A673 (cell line): ENCODE measurements around the gene PER2. TPM values are rescaled to one million over a fixed set of nuclear protein-coding genes. Genes with fewer than 3 reads are reported as not detected.
A peak's percentile ranks its signal among the peaks of the same experiment; 100 is the strongest.

Experiments used
- BruUV-seq: library from RNA; stranded (reverse); fragments of 400-500 nt; replicated peaks from 2 replicates; lab custom pipeline; 2021; lab: Mats Ljungman, UMichigan
- CTCF ChIA-PET: fragments of 300-600 bp; sonication (Branson Sonifier 250); formaldehyde crosslinking; loops from one replicate; lab custom pipeline; 2022; ENCODE audit warnings: antibody characterized with exemption; lab: Charles Lee
- POLR2A ChIA-PET: fragments of 300-600 bp; sonication (Branson Sonifier 250); formaldehyde crosslinking; loops from one replicate; lab custom pipeline; 2022; ENCODE audit warnings: antibody characterized with exemption; ENCODE audit not compliant: low non-redundant PET; lab: Charles Lee
- DNase-seq: peaks from one replicate; pipeline ENCODE4 v3.0.0-alpha.2; 2015; ENCODE audit warnings: low spot score
- H3K27ac ChIP-seq: fragments of 200-600 bp; sonication (generic); 2 replicates; pipeline ENCODE4 v1.5.1; 2016; ENCODE audit warnings: mixed run types, low read depth, mild to moderate bottlenecking, mixed read lengths, antibody characterized with exemption, low read length; ENCODE audit not compliant: poor library complexity, severe bottlenecking
- H3K27me3 ChIP-seq: fragments of 200-600 bp; sonication (generic); replicated peaks from 2 replicates; pipeline ENCODE4 v1.6.1; 2017; ENCODE audit warnings: mixed run types, low read depth, mild to moderate bottlenecking, mixed read lengths, antibody characterized with exemption, low read length; ENCODE audit not compliant: insufficient read depth, poor library complexity
- H3K36me3 ChIP-seq: fragments of 200-600 bp; sonication (generic); 2 replicates; pipeline ENCODE4 v1.6.1; 2016; ENCODE audit warnings: mixed run types, mild to moderate bottlenecking, mixed read lengths, antibody characterized with exemption, low read length; ENCODE audit not compliant: insufficient read depth, poor library complexity, severe bottlenecking
- H3K4me1 ChIP-seq: fragments of 200-600 bp; sonication (generic); 2 replicates; pipeline ENCODE4 v1.6.1; 2017; ENCODE audit warnings: mixed run types, mild to moderate bottlenecking, mixed read lengths, antibody characterized with exemption, low read length; ENCODE audit not compliant: insufficient read depth, poor library complexity, severe bottlenecking
- H3K4me3 ChIP-seq: fragments of 200-600 bp; sonication (generic); 2 replicates; pipeline ENCODE4 v1.5.1; 2016; ENCODE audit warnings: low read depth, mixed run types, mild to moderate bottlenecking, mixed read lengths, low read length; ENCODE audit not compliant: poor library complexity, severe bottlenecking
- H3K9me3 ChIP-seq: fragments of 200-600 bp; sonication (generic); 2 replicates; pipeline ENCODE4 v1.6.1; 2016; ENCODE audit warnings: mixed run types, low read depth, mild to moderate bottlenecking, mixed read lengths, antibody characterized with exemption, low read length; ENCODE audit not compliant: poor library complexity, severe bottlenecking
- CTCF ChIP-seq: fragments of 300-800, 200-600 bp; sonication (generic); conservative IDR thresholded peaks from 2 replicates; pipeline ENCODE4 v1.5.1; 2017; ENCODE audit warnings: low read depth, mild to moderate bottlenecking, antibody characterized with exemption, low read length, moderate library complexity, mixed read lengths
- EZH2 ChIP-seq: fragments of 200-600 bp; sonication (generic); IDR thresholded peaks from 2 replicates; pipeline ENCODE4 v1.6.1; 2017; ENCODE audit warnings: borderline replicate concordance, low read depth, mild to moderate bottlenecking, mixed read lengths, antibody characterized with exemption, low read length; ENCODE audit not compliant: poor library complexity, severe bottlenecking
- intact Hi-C: fragments of 100-400 bp; cut with micrococcal nuclease; formaldehyde crosslinking; loops from one replicate; pipeline ENCODE4 v1.10.0; 2022; ENCODE audit not compliant: unreplicated experiment
- total RNA-seq: library from RNA; stranded (reverse); gene quantifications from 2 replicates; pipeline ENCODE4 v1.2.3, GENCODE V29; 2021

Gene PER2
- total RNA-seq, 1 experiment from 2014 or later: 7.5 TPM

- Histone ChIP-seq H3K4me1 (peaks cover 8% of the 10 kb centered on the region), H3K27ac (no peak overlapping the region), H3K36me3 (no peaks in the 10 kb centered on the region), H3K9me3 (no peaks in the 10 kb centered on the region), H3K4me3 (no peak overlapping the region), H3K27me3 (peaks cover 2% of the 10 kb centered on the region)
- POLR2A ChIA-PET: no interaction called here
- no TSS peak for BruUV-seq
- CTCF ChIA-PET: no interaction called here
- DNase-seq: no peak
- intact Hi-C loops: no loop called here
- TF ChIP-seq CTCF (no peak), EZH2 (no peak)
Measured at GRCh38 chr2:238207006-238207405, 81.4 kb downstream of the PER2 start.

GRCh38 chr2:238203973-238204683, 84.3 kb downstream of the PER2 start:
- BruUV-seq: TSS peak; percentile 90
- POLR2A ChIA-PET: no interaction called here

More at GRCh38 chr2:238203973-238204683, 84.3 kb downstream of the PER2 start:
- TF ChIP-seq EZH2 (no peak), CTCF (no peak)
- Histone ChIP-seq H3K4me1 (peaks cover 18% of the 10 kb centered on the region), H3K4me3 (peak overlapping the region; percentile 92), H3K36me3 (no peaks in the 10 kb centered on the region), H3K27me3 (peaks cover 2% of the 10 kb centered on the region), H3K27ac (peak overlapping the region; percentile 91), H3K9me3 (no peaks in the 10 kb centered on the region)
- intact Hi-C loops: no loop called here
- CTCF ChIA-PET: no interaction called here
- no peak for DNase-seq
